GM18508 (cell line): ENCODE data around the gene TIMP2.

Experiments
- ATAC-seq: cut with Tn5 transposase; IDR thresholded peaks from one replicate; pipeline ENCODE4 v1.9.1; 2021; ENCODE audit warnings: moderate number of reproducible peaks; ENCODE audit not compliant: insufficient read depth, unreplicated experiment

Gene TIMP2

GRCh38 chr17:78842881-78843565 lies 82.2 kb downstream of the TIMP2 start:
- no peak for ATAC-seq

- peak; percentile 66 for ATAC-seq
Measured at GRCh38 chr17:78840780-78841611, 84.2 kb downstream of the TIMP2 start, which contains the start of gene USP36. Gene USP36 (minus strand): TSS chr17:78840814. CDS start chr17:78836363, 4,451 bp downstream.

GRCh38 chr17:78840530-78840779 lies 84.7 kb downstream of the TIMP2 start:
- no peak for ATAC-seq

- ATAC-seq, result no peak
Measured at GRCh38 chr17:78839762-78840529, 85.2 kb downstream of the TIMP2 start.

- ATAC-seq, result no peak
Measured at GRCh38 chr17:78839235-78839761, 85.9 kb downstream of the TIMP2 start.

- ATAC-seq, result no peak
Measured at GRCh38 chr17:78838574-78839005, 86.6 kb downstream of the TIMP2 start.

GRCh38 chr17:78836420-78837021 lies 88.7 kb downstream of the TIMP2 start:
- ATAC-seq, result no peak

GRCh38 chr17:78834571-78834970 lies 90.6 kb downstream of the TIMP2 start:
- no peak for ATAC-seq

GRCh38 chr17:78832541-78832810 lies 92.7 kb downstream of the TIMP2 start:
- no peak for ATAC-seq

- ATAC-seq, result no peak
Measured at GRCh38 chr17:78831688-78832540, 93.3 kb downstream of the TIMP2 start.

GRCh38 chr17:78829477-78829876 lies 95.7 kb downstream of the TIMP2 start:
- no peak for ATAC-seq

- ATAC-seq, result no peak
Measured at GRCh38 chr17:78828470-78829185, 96.6 kb downstream of the TIMP2 start.

GRCh38 chr17:78826836-78827509 lies 98.2 kb downstream of the TIMP2 start:
- ATAC-seq, result no peak

GRCh38 chr17:78826421-78826820 lies 98.8 kb downstream of the TIMP2 start:
- no peak for ATAC-seq

GRCh38 chr17:78825696-78826095 lies 99.5 kb downstream of the TIMP2 start:
- ATAC-seq, result no peak

- no peak for ATAC-seq
Measured at GRCh38 chr17:78824240-78824639, 100.9 kb downstream of the TIMP2 start.

- ATAC-seq, result no peak
Measured at GRCh38 chr17:78823282-78824046, 101.7 kb downstream of the TIMP2 start.

GRCh38 chr17:78822552-78822951 lies 102.6 kb downstream of the TIMP2 start:
- ATAC-seq, result no peak
